RWPE2 (cell line): ENCODE data around the gene NSL1.

Experiments
- ATAC-seq: fragments of 200-7000 bp; cut with Tn5 transposase; 3 replicates; pipeline ENCODE4 v1.9.1; 2021; ENCODE audit warnings: low read depth
- DNase-seq: peaks from one replicate; pipeline ENCODE4 v3.0.0-alpha.2; 2020; ENCODE audit warnings: low spot score
- H3K27ac ChIP-seq: fragments of 450-650 bp; 2 replicates; pipeline ENCODE4 v1.5.1; 2017; ENCODE audit warnings: mild to moderate bottlenecking; ENCODE audit not compliant: poor library complexity, severe bottlenecking
- H3K27me3 ChIP-seq: fragments of 250-450 bp; sonication (Bioruptor Pico); 2 replicates; pipeline ENCODE4 v1.5.1; 2021; ENCODE audit warnings: mild to moderate bottlenecking, moderate library complexity; ENCODE audit not compliant: insufficient read depth, poor library complexity, severe bottlenecking
- H3K36me3 ChIP-seq: fragments of 250-450 bp; sonication (Bioruptor Pico); 2 replicates; pipeline ENCODE4 v1.5.1; 2020; ENCODE audit warnings: low read depth, mild to moderate bottlenecking, moderate library complexity
- H3K4me1 ChIP-seq: fragments of 250-450 bp; sonication (Bioruptor Pico); 2 replicates; pipeline ENCODE4 v1.5.1; 2021; ENCODE audit warnings: mild to moderate bottlenecking, moderate library complexity; ENCODE audit not compliant: insufficient read depth, poor library complexity, severe bottlenecking
- H3K4me3 ChIP-seq: fragments of 250-450 bp; sonication (Bioruptor Pico); 2 replicates; pipeline ENCODE4 v1.5.1; 2021; ENCODE audit warnings: mild to moderate bottlenecking, moderate library complexity; ENCODE audit not compliant: severe bottlenecking
- H3K9me3 ChIP-seq: fragments of 250-450 bp; sonication (Bioruptor Pico); 2 replicates; pipeline ENCODE4 v1.5.1; 2021; ENCODE audit warnings: mild to moderate bottlenecking, moderate library complexity; ENCODE audit not compliant: severe bottlenecking
- TF ChIP-seq, protein P1 (sequence below): fragments of 450-650 bp; IDR thresholded peaks from one replicate; pipeline ENCODE4 v1.5.1; 2017; ENCODE audit warnings: mild to moderate bottlenecking, moderate library complexity; ENCODE audit not compliant: poor library complexity, severe bottlenecking

Gene NSL1

DNA sequence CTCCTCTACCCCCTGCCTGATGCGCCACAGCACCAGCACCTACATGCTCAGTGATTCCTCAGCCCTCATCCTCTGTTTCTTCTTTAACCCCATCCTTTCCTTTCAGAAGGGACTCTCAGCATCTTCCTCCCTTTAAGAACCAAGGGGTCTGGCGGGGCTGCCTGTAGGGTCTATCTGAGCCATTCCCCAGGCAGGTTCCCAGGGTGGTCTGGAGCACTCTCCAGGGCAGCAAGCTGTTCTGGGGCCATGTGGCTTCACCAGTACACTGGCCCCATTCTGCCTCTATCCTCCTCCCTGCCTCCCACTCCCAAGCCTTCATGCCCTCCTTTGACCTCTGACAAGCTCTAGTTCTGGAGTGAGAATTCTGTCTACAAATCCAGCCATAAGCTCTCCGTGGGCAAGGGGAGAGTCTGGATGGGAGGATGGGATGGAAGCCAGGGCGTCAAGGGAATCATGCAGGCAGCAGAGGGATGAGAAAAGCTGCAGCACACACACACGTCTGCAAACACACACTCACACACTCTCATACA lies 102.3 kb downstream of the NSL1 start:
- no peak for ATAC-seq

DNA sequence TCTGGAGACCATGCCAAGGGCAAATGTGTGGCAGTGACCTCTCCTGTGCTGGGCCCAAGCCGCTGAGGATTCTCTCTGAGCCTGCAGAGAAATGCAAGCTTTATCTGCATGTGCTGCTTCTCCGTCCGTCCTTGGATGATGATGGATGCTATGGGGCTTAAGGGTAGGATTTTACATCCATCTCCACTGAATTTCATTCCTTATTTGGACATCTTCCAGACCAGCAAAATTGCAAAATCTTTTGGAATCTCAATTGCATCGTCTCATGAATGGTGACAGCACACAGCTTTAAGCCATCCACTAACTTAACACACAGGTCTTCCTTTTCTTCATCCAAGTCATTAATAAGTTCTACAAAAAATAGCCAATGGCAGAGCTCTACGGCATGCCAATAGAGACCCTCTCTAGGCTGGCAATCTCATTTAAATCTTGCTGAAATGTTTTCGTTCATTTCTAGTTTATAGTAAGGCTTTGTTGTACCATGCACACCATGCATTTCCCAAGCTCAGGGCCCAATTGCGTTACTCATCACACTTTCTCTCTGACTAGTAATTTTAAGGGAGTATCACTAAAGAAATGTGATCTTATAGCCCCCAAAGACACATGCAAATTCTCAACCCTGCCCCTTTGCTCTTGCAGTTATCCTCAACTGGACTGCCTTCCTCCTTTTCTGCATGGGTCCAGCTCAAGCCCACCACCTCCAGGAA lies 103.1 kb downstream of the NSL1 start:
- no peak for DNase-seq
- ATAC-seq, result no peak
- H3K4me3 ChIP-seq, result no peak overlapping the region
- H3K27ac ChIP-seq, result no peak overlapping the region
- no peaks in the 10 kb centered on the region for H3K9me3 ChIP-seq
- no peaks in the 10 kb centered on the region for H3K36me3 ChIP-seq
- TF ChIP-seq, protein P1, sequence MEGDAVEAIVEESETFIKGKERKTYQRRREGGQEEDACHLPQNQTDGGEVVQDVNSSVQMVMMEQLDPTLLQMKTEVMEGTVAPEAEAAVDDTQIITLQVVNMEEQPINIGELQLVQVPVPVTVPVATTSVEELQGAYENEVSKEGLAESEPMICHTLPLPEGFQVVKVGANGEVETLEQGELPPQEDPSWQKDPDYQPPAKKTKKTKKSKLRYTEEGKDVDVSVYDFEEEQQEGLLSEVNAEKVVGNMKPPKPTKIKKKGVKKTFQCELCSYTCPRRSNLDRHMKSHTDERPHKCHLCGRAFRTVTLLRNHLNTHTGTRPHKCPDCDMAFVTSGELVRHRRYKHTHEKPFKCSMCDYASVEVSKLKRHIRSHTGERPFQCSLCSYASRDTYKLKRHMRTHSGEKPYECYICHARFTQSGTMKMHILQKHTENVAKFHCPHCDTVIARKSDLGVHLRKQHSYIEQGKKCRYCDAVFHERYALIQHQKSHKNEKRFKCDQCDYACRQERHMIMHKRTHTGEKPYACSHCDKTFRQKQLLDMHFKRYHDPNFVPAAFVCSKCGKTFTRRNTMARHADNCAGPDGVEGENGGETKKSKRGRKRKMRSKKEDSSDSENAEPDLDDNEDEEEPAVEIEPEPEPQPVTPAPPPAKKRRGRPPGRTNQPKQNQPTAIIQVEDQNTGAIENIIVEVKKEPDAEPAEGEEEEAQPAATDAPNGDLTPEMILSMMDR, result no peak
- H3K27me3 ChIP-seq, result no peaks in the 10 kb centered on the region
- H3K4me1 ChIP-seq, result no peaks in the 10 kb centered on the region

More for the DNA sequence above, 102.3 kb downstream of the NSL1 start:
- Histone ChIP-seq H3K36me3 (no peaks in the 10 kb centered on the region), H3K4me1 (no peaks in the 10 kb centered on the region), H3K27ac (no peak overlapping the region), H3K4me3 (no peak overlapping the region), H3K9me3 (no peaks in the 10 kb centered on the region), H3K27me3 (no peaks in the 10 kb centered on the region)
- no peak for DNase-seq
- TF ChIP-seq, protein P1, result no peak

DNA sequence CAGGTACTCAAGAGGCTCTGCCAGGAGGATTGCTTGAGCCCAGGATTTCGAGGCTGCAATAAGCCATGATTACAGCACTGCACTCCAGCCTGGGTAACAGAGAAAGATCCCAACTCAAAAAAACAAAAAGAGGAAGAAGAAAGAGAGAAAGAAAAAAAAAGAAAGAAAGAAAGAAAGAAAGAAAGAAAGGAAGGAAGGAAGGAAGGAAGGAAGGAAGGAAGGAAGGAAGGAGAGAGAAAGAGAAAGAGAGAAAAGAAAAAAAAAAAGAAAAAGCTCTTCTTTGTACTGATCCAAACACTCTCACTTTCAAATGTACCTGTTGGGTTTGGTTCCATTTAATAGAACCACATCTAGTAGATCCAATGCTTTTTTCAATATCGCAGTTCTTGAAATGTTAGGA lies 103.8 kb downstream of the NSL1 start:
- TF ChIP-seq, protein P1, result no peak
- Histone ChIP-seq H3K36me3 (no peaks in the 10 kb centered on the region), H3K27ac (no peak overlapping the region), H3K9me3 (no peaks in the 10 kb centered on the region), H3K4me3 (no peak overlapping the region), H3K4me1 (no peaks in the 10 kb centered on the region), H3K27me3 (no peaks in the 10 kb centered on the region)
- no peak for DNase-seq
- no peak for ATAC-seq

DNA sequence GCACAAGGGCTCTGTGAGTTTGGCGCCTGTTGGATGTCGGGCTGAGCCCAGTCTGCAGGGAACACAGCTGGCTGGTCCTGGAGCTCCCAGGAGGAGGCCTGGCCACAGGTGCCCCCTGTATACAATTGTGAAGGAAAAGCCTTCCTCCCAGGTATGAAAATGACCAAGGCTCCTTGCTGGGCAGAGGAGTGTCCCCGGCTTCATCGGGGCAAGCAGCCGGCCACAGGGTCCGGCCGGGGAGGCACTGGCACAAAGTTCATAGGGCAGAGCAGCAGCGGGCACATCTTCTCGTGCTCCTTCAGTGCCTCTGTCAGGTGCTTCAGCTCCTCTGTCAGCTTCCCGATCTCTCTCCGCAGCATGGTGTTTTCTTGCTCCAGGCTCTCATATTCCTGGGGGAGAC lies 105.0 kb downstream of the NSL1 start:
- Histone ChIP-seq H3K27ac (no peak overlapping the region), H3K4me1 (no peaks in the 10 kb centered on the region), H3K4me3 (no peak overlapping the region), H3K36me3 (no peaks in the 10 kb centered on the region), H3K9me3 (no peaks in the 10 kb centered on the region), H3K27me3 (no peaks in the 10 kb centered on the region)
- DNase-seq (no peak), ATAC-seq (no peak)
- TF ChIP-seq, protein P1, result no peak

DNA sequence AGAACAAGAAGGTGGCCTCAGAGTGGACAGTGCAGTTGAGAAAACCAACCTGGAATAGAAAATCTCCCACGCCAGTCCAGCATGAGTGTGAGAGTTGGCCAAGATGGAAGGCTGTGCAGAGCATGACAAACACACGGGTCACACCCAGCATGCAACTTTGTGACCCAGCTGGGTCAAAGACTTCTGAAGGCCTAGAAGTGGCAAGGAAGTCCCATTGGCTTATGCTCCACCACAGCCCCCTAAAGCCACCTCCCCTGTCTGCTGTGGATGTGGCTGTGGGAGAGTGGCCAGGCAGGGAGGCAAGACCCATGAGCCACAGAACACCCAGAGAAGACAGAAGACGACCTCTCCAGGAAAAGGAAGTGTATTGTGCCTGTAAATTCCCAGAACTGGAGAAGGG lies 105.5 kb downstream of the NSL1 start:
- Histone ChIP-seq H3K9me3 (no peaks in the 10 kb centered on the region), H3K27ac (no peak overlapping the region), H3K4me1 (no peaks in the 10 kb centered on the region), H3K4me3 (no peak overlapping the region), H3K36me3 (no peaks in the 10 kb centered on the region), H3K27me3 (no peaks in the 10 kb centered on the region)
- DNase-seq (no peak), ATAC-seq (no peak)
- TF ChIP-seq, protein P1, result no peak
